Gastrocnemius medialis (tissue), 4 donors: Measurements from ENCODE around the gene SPECC1. TPM values are rescaled to one million over a fixed set of nuclear protein-coding genes. Genes with fewer than 3 reads are reported as not detected.

Source experiments
- ATAC-seq, 2 donors: fragments of 150-250 bp; one replicate each; pipeline ENCODE4 v1.9.1; 2016
- DNase-seq, 2 donors: peaks; one replicate each; pipeline ENCODE4 v3.0.0-alpha.2; 2019
- H3K27ac ChIP-seq, 4 donors: fragments of 200-600 bp; sonication (generic); 1 replicate in 1 of 4; 2 replicates in 3 of 4; pipeline ENCODE4 v1.5.1; 2016 to 2018; ENCODE audit warnings: mild to moderate bottlenecking in 2 of 4, moderate library complexity in 1 of 4
- H3K27me3 ChIP-seq, 3 donors: fragments of 200-600 bp; sonication (generic) in 2 of 3; 1 replicate in 1 of 3; 2 replicates in 2 of 3; pipeline versions ENCODE4 v1.5.1 to v1.6.0; 2016 to 2019; ENCODE audit warnings: mild to moderate bottlenecking in 1 of 3, moderate library complexity in 1 of 3
- H3K36me3 ChIP-seq, 2 donors: fragments of 200-600 bp; sonication (generic) in 1 of 2; one replicate each; pipeline ENCODE4 v1.5.1; 2017 to 2018
- H3K4me1 ChIP-seq, 2 donors: fragments of 200-600 bp; sonication (generic) in 1 of 2; one replicate each; pipeline ENCODE4 v1.5.1; 2016 to 2017; ENCODE audit warnings: mild to moderate bottlenecking in 2 of 2
- H3K4me3 ChIP-seq, 4 donors: fragments of 200-600 bp; sonication (generic) in 3 of 4; 1 replicate in 1 of 4; 2 replicates in 3 of 4; pipeline ENCODE4 v1.5.1; 2016 to 2019; ENCODE audit warnings: mild to moderate bottlenecking in 2 of 4
- H3K9me3 ChIP-seq, 3 donors: fragments of 200-600 bp; sonication (generic) in 2 of 3; 1 replicate in 1 of 3; 2 replicates in 2 of 3; pipeline ENCODE4 v1.5.1; 2016 to 2019
- POLR2A ChIP-seq, 2 donors: fragments of 450-650 bp; IDR thresholded peaks; one replicate each; pipeline ENCODE4 v1.6.1; 2017; ENCODE audit warnings: antibody characterized with exemption in 2 of 2, mild to moderate bottlenecking in 2 of 2, moderate library complexity in 2 of 2
- in situ Hi-C, 4 donors: fragments of 200-750 bp; cut with MboI; loops; one replicate each; pipeline versions ENCODE4 v1.15.0 to v1.8.0; 2017; ENCODE audit warnings: low sequenced_read_pairs in 4 of 4
- intact Hi-C: fragments of 100-400 bp; cut with DNase I; formaldehyde crosslinking; loops from one replicate; pipeline ENCODE4 v1.15.1; 2023; ENCODE audit warnings: low total_unique reads
- total RNA-seq, 4 donors: library from RNA; depleted of rRNA; stranded (reverse); fragments of >200 nt; gene quantifications; one replicate each; pipeline versions ENCODE4 v1.1.0 to v1.2.3, GENCODE V29; 2016
- TF ChIP-seq, protein P1 (sequence below), 5 experiments: fragments of 450-650 bp in 3 of 5; fragments of 200-600 bp in 2 of 5; sonication (generic) in 2 of 5; IDR thresholded peaks in 4 of 5; conservative IDR thresholded peaks in 1 of 5; 1 replicate in 4 of 5; 2 replicates in 1 of 5; pipeline ENCODE4 v1.5.1; 2016 to 2019; ENCODE audit warnings: antibody characterized with exemption in 5 of 5, mild to moderate bottlenecking in 3 of 5, moderate library complexity in 3 of 5

Gene SPECC1
- total RNA-seq, 4 donors from 2014 or later: 6.1 to 17.9 (median 9.5) TPM

- TF ChIP-seq POLR2A (IDR thresholded peaks at IDR 0.05): no peak
- TF ChIP-seq, protein P1, sequence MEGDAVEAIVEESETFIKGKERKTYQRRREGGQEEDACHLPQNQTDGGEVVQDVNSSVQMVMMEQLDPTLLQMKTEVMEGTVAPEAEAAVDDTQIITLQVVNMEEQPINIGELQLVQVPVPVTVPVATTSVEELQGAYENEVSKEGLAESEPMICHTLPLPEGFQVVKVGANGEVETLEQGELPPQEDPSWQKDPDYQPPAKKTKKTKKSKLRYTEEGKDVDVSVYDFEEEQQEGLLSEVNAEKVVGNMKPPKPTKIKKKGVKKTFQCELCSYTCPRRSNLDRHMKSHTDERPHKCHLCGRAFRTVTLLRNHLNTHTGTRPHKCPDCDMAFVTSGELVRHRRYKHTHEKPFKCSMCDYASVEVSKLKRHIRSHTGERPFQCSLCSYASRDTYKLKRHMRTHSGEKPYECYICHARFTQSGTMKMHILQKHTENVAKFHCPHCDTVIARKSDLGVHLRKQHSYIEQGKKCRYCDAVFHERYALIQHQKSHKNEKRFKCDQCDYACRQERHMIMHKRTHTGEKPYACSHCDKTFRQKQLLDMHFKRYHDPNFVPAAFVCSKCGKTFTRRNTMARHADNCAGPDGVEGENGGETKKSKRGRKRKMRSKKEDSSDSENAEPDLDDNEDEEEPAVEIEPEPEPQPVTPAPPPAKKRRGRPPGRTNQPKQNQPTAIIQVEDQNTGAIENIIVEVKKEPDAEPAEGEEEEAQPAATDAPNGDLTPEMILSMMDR (IDR thresholded peaks at IDR 0.05 in 4 of 5, conservative IDR thresholded peaks at IDR 0.05 in 1 of 5): no peak
- in situ Hi-C loops: no loop called here
- intact Hi-C loops: no loop called here
- Histone ChIP-seq H3K27me3 (no peaks in the 10 kb centered on the region), H3K4me3 (no peak overlapping the region), H3K4me1 (no peaks in the 10 kb centered on the region), H3K9me3 (no peaks in the 10 kb centered on the region), H3K36me3 (no peaks in the 10 kb centered on the region), H3K27ac (no peak overlapping the region)
- DNase-seq (no peak), ATAC-seq (no peak)
Measured at GRCh38 chr17:20282526-20283308, 273.6 kb downstream of the SPECC1 start.

DNA sequence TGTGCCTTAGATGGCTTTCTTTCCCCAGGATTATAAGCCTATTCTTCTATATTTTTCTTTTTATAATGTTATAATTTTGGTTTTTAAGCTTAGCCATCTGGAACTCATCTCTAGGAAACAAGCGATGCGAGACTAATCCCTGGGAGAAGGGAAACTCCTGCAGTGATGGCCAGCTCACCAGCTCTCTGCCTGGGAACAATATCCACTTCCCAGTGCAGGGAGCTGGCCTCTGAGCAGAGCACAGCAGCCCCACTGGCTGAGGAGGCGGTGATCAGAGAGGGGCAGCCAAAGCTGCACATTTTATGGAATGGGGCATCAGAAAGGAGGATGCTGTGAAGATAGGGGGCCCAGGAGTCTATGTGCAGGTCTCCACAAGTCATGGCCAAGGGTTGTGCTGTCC is 274.9 kb downstream of the SPECC1 start:
- ATAC-seq: no peak
- TF ChIP-seq, protein P1 (IDR thresholded peaks at IDR 0.05 in 4 of 5, conservative IDR thresholded peaks at IDR 0.05 in 1 of 5): no peak
- TF ChIP-seq POLR2A (IDR thresholded peaks at IDR 0.05): no peak

GRCh38 chr17:20284570-20285295 is 275.6 kb downstream of the SPECC1 start:
- no peaks in the 10 kb centered on the region for H3K36me3 ChIP-seq
- no peaks in the 10 kb centered on the region for H3K9me3 ChIP-seq
- H3K27me3 ChIP-seq: no peaks in the 10 kb centered on the region
- in situ Hi-C loops (no loop called here), intact Hi-C loops (no loop called here)
- no peak overlapping the region for H3K27ac ChIP-seq
- TF ChIP-seq POLR2A (IDR thresholded peaks at IDR 0.05): no peak
- TF ChIP-seq, protein P1 (IDR thresholded peaks at IDR 0.05 in 4 of 5, conservative IDR thresholded peaks at IDR 0.05 in 1 of 5): no peak
- no peaks in the 10 kb centered on the region for H3K4me1 ChIP-seq
- H3K4me3 ChIP-seq: no peak overlapping the region
- ATAC-seq: no peak
- DNase-seq: no peak

More for the DNA sequence above, 274.9 kb downstream of the SPECC1 start:
- H3K27me3 ChIP-seq: no peaks in the 10 kb centered on the region
- no peaks in the 10 kb centered on the region for H3K4me1 ChIP-seq
- no peak overlapping the region for H3K27ac ChIP-seq
- intact Hi-C loops: no loop called here
- DNase-seq: no peak
- no peaks in the 10 kb centered on the region for H3K9me3 ChIP-seq
- in situ Hi-C loops: no loop called here
- H3K4me3 ChIP-seq: no peak overlapping the region
- no peaks in the 10 kb centered on the region for H3K36me3 ChIP-seq

GRCh38 chr17:20289984-20290383 is 280.8 kb downstream of the SPECC1 start:
- in situ Hi-C loops: no loop called here
- Histone ChIP-seq H3K9me3 (no peaks in the 10 kb centered on the region), H3K36me3 (no peaks in the 10 kb centered on the region), H3K27me3 (no peaks in the 10 kb centered on the region), H3K4me3 (no peak overlapping the region), H3K27ac (no peak overlapping the region), H3K4me1 (no peaks in the 10 kb centered on the region)
- DNase-seq (no peak), ATAC-seq (no peak)
- no peak for TF ChIP-seq POLR2A (IDR thresholded peaks at IDR 0.05)
- intact Hi-C loops: no loop called here

DNA sequence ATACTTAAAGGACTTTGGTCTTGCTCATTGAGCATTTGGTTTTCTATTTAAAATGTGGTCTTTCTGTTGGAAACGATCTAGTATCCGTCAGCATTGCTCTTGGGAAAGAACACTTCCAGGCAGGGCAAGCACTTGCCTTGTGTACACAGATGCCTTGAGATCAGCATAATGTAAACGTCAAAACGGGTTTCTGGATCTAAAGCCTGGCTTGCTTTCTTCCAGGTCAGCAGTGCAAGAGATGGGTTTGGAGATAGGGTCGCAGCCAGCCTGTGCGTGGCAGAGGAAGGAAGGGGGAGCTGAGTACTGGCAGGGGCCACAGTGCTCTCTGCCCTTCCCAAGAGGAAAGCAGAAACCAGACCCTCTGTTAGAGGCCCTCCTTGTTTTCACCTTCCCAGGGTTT is 282.7 kb downstream of the SPECC1 start:
- no peaks in the 10 kb centered on the region for H3K36me3 ChIP-seq
- no peak overlapping the region for H3K27ac ChIP-seq
- no peaks in the 10 kb centered on the region for H3K27me3 ChIP-seq
- no peaks in the 10 kb centered on the region for H3K9me3 ChIP-seq
- intact Hi-C loops: no loop called here
- H3K4me1 ChIP-seq: no peaks in the 10 kb centered on the region
- DNase-seq (no peak), ATAC-seq (no peak)
- in situ Hi-C loops: no loop called here
- TF ChIP-seq, protein P1 (IDR thresholded peaks at IDR 0.05 in 4 of 5, conservative IDR thresholded peaks at IDR 0.05 in 1 of 5): no peak
- TF ChIP-seq POLR2A (IDR thresholded peaks at IDR 0.05): no peak
- H3K4me3 ChIP-seq: no peak overlapping the region
